ENCODE measurements around the gene FGF18. TPM values are rescaled to one million over a fixed set of nuclear protein-coding genes. Genes with fewer than 3 reads are reported as not detected.
"Not testable (repeated sequence)": the region's sequence is repeated elsewhere in the genome, so short reads cannot be mapped to it uniquely, and the experiment has no call there.

FGF18 gene
- total and polyA plus RNA-seq, 3 donors from 2014 or later: 0.68 to 1.6 (median 0.79) TPM

GRCh38 chr5:171397190-171397589 lies 22.3 kb upstream of the FGF18 start:
- intact Hi-C loops (cut with DNase I; ENCODE audit: low total_unique reads): no loop called here
- H3K36me3 ChIP-seq (ENCODE audit: low read depth, missing control alignments): no peaks in the 10 kb centered on the region

DNA sequence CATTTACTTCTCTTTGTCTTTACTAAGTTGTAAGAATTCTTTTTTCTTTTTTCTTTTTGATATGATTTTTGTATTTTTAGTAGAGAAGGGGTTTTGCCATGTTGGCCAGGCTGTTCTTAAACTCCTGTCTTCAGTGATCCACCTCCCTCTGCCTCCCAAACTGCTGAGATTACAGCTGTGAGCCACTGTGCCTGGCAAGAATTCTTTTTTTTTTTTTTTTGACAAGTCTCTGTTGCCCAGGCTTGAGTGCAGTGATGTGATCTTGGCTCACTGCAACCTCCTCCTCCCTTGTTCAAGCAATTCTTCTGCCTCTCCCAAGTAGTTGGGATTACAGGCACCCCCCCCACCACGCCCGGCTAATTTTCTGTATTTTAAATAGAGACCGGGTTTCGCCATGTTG lies 21.8 kb upstream of the FGF18 start:
- Histone ChIP-seq H3K4me1 (no peaks in the 10 kb centered on the region), H3K27ac (no peak overlapping the region), H3K36me3 (ENCODE audit: low read depth, missing control alignments) (no peaks in the 10 kb centered on the region), H3K9me3 (no peaks in the 10 kb centered on the region), H3K27me3 (no peaks in the 10 kb centered on the region), H3K4me3 (no peak overlapping the region)
- no peak for DNase-seq
- WGBS, 2 donors: 97 to 99% methylated on average over 4 of the region's 4 CpGs
- intact Hi-C loops (cut with DNase I; ENCODE audit: low total_unique reads): no loop called here
- TF ChIP-seq POLR2A (IDR thresholded peaks at IDR 0.05) (no peak), CTCF (IDR thresholded peaks at IDR 0.05) (no peak)

More at GRCh38 chr5:171397190-171397589, 22.3 kb upstream of the FGF18 start:
- WGBS, 2 donors: 88 to 93% methylated on average over 2 of the region's 2 CpGs
- no peak for DNase-seq
- H3K9me3 ChIP-seq: no peaks in the 10 kb centered on the region
- H3K27ac ChIP-seq: no peak overlapping the region
- no peak overlapping the region for H3K4me3 ChIP-seq
- no peaks in the 10 kb centered on the region for H3K27me3 ChIP-seq
- H3K4me1 ChIP-seq: no peaks in the 10 kb centered on the region
- TF ChIP-seq POLR2A (IDR thresholded peaks at IDR 0.05) (no peak), CTCF (IDR thresholded peaks at IDR 0.05) (no peak)

DNA sequence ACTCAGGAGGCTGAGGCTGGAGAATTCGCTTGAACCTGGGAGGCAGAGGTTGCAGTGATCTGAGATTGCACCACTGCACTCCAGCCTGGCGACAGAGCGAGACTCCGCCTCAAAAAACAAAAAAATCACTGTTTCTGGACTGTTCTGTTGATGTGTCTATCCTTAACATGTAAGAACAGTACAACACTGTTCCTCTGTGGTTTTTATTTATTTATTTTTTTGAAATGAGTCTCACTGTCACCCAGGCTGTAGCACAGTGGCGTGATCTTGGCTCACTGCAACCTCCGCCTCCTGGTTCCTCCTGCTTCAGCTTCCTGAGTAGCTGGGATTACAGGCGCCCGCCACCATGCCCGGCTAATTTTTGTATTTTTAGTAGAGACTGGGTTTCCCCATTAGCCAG lies 20.8 kb upstream of the FGF18 start:
- 93 to 94% methylated on average over 9 of the region's 9 CpGs for WGBS, 2 donors
- H3K4me3 ChIP-seq; H3K27me3 ChIP-seq; H3K9me3 ChIP-seq; H3K27ac ChIP-seq; intact Hi-C loops (cut with DNase I; ENCODE audit: low total_unique reads); H3K4me1 ChIP-seq; H3K36me3 ChIP-seq (ENCODE audit: low read depth, missing control alignments); DNase-seq: not testable (repeated sequence)

DNA sequence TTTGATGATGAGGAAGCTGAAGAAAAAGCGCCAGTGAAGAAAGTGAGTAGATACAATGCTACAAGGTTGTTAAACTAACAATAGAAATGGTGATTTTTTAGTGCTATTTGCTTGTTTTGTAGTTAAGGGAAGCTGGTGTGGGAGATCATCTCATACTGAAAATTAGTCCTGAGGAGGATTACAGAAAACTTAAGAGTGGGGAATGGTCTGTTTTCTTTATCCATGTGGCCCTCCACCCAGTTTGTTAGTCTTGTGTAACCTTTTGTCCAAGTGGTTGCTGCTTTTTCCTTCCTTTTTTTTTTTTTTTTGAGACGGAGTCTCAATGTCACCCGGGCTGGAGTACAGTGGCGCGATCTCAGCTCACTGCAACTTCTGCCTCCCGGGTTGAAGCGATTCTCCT lies 19.3 kb upstream of the FGF18 start:
- H3K27ac ChIP-seq: no peak overlapping the region
- H3K4me3 ChIP-seq: no peak overlapping the region
- H3K4me1 ChIP-seq: no peaks in the 10 kb centered on the region
- no peak for DNase-seq
- no peaks in the 10 kb centered on the region for H3K36me3 ChIP-seq (ENCODE audit: low read depth, missing control alignments)
- H3K27me3 ChIP-seq: no peaks in the 10 kb centered on the region
- TF ChIP-seq POLR2A (IDR thresholded peaks at IDR 0.05): no peak
- TF ChIP-seq CTCF (IDR thresholded peaks at IDR 0.05): no peak
- no peaks in the 10 kb centered on the region for H3K9me3 ChIP-seq
- 88 to 95% methylated on average over 7 of the region's 7 CpGs for WGBS, 2 donors
- intact Hi-C loops (cut with DNase I; ENCODE audit: low total_unique reads): no loop called here

- H3K36me3 ChIP-seq (ENCODE audit: low read depth, missing control alignments): no peaks in the 10 kb centered on the region
Observed at GRCh38 chr5:171401167-171401947, 18.1 kb upstream of the FGF18 start.

DNA sequence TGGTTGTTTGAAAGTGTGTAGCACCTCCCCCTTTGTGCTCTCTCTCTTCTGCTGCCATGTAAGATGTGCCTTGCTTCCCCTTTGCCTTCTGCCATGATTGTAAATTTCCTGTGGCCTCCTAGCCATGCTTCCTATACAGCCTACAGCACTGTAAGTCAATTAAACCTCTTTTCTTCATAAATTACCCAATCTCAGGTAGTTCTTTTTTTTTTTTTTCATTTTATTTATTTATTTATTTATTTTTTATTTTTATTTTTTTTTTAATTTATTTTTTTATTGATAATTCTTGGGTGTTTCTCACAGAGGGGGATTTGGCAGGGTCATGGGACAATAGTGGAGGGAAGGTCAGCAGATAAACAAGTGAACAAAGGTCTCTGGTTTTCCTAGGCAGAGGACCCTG lies 16.7 kb upstream of the FGF18 start:
- H3K9me3 ChIP-seq; DNase-seq; H3K4me3 ChIP-seq; H3K27me3 ChIP-seq; H3K4me1 ChIP-seq; H3K27ac ChIP-seq; H3K36me3 ChIP-seq (ENCODE audit: low read depth, missing control alignments); intact Hi-C loops (cut with DNase I; ENCODE audit: low total_unique reads): not testable (repeated sequence)

More at GRCh38 chr5:171401167-171401947, 18.1 kb upstream of the FGF18 start:
- no peaks in the 10 kb centered on the region for H3K4me1 ChIP-seq
- H3K27ac ChIP-seq: no peak overlapping the region
- H3K9me3 ChIP-seq: no peaks in the 10 kb centered on the region
- no peaks in the 10 kb centered on the region for H3K27me3 ChIP-seq
- intact Hi-C loops (cut with DNase I; ENCODE audit: low total_unique reads): no loop called here
- TF ChIP-seq CTCF (IDR thresholded peaks at IDR 0.05) (no peak), POLR2A (IDR thresholded peaks at IDR 0.05) (no peak)
- WGBS, 2 donors: 96 to 97% methylated on average over 13 of the region's 13 CpGs
- no peak for DNase-seq
- no peak overlapping the region for H3K4me3 ChIP-seq
